Measurements from ENCODE around the gene SLAMF9.

DNA sequence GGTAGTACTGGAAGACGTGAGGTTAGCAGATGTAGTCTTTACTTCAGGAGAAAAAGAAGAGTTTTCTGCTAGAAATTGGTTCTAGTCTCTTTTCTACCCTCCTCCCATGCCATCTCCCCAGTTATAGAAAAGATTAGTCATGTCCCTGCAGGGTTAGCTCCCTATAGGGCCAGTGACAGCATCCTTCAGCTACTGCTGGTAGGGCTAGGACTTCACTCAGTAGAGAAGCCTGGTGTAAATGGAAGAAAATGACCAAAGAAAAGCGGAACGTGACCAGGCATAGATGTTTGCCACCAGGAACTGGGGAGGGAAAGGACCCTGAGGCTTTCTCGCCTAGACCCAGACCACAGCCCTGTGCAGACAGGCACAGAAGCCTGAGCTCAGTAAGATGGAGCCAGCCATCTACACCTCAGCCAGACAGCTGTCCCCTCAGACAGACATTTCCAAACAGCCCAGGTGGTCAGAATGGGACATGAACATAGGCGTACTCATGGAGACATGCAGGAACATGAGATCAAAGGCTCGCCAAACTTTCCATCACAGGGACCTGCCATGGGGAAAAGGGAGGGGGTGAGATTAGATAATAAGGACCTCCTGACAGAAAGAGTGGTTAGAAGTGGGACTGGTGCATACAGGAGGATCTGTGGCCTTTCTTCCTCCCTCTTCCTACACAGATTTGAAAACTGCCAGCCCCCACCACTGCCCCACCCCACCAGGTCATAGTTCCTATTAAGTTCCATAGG is 23.5 kb upstream of the SLAMF9 start:
- TF ChIP-seq, protein P1, sequence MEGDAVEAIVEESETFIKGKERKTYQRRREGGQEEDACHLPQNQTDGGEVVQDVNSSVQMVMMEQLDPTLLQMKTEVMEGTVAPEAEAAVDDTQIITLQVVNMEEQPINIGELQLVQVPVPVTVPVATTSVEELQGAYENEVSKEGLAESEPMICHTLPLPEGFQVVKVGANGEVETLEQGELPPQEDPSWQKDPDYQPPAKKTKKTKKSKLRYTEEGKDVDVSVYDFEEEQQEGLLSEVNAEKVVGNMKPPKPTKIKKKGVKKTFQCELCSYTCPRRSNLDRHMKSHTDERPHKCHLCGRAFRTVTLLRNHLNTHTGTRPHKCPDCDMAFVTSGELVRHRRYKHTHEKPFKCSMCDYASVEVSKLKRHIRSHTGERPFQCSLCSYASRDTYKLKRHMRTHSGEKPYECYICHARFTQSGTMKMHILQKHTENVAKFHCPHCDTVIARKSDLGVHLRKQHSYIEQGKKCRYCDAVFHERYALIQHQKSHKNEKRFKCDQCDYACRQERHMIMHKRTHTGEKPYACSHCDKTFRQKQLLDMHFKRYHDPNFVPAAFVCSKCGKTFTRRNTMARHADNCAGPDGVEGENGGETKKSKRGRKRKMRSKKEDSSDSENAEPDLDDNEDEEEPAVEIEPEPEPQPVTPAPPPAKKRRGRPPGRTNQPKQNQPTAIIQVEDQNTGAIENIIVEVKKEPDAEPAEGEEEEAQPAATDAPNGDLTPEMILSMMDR (IDR thresholded peaks at IDR 0.05; ENCODE audit: low read length), result no peak
- no peak for TF ChIP-seq EZH2 (optimal IDR thresholded peaks at IDR 0.05; ENCODE audit: low read depth, low read length)

Data from MM.1S (cell line).